Measurements from ENCODE around the gene ENTREP3.
"Not testable (repeated sequence)": the region's sequence is repeated elsewhere in the genome, so short reads cannot be mapped to it uniquely, and the experiment has no call there.

GRCh38 chr1:155225404-155225759, 29.9 kb downstream of the ENTREP3 start:
- not testable (repeated sequence) for TF ChIP-seq CTCF (IDR thresholded peaks at IDR 0.05 in 2 of 3, conservative IDR thresholded peaks at IDR 0.05 in 1 of 3; ENCODE audit: borderline replicate concordance in 1 of 3, insufficient read depth in 1 of 3, low read depth in 2 of 3, low read length in 2 of 3); REST (IDR thresholded peaks at IDR 0.05; ENCODE audit: low read depth); POLR2A (IDR thresholded peaks at IDR 0.05; ENCODE audit: borderline replicate concordance, extremely low read depth, insufficient read depth, insufficient read length); POLR2AphosphoS5 (IDR thresholded peaks at IDR 0.05; ENCODE audit: low read depth, low read length); EZH2 (IDR thresholded peaks at IDR 0.05); JUND (IDR thresholded peaks at IDR 0.05); SP1 (IDR thresholded peaks at IDR 0.05; ENCODE audit: low read depth); SIN3A (IDR thresholded peaks at IDR 0.05; ENCODE audit: low read depth); EZH2phosphoT487 (IDR thresholded peaks at IDR 0.05; ENCODE audit: borderline replicate concordance); RAD21 (IDR thresholded peaks at IDR 0.05; ENCODE audit: low read depth); YY1 (IDR thresholded peaks at IDR 0.05; ENCODE audit: extremely low read depth, insufficient replicate concordance, low read depth, low read length); FOSL1 (IDR thresholded peaks at IDR 0.05; ENCODE audit: low read depth); MAX (IDR thresholded peaks at IDR 0.05)

All from HCT116 (cell line).